ENCODE data around the gene CCDC51. TPM values are rescaled to one million over a fixed set of nuclear protein-coding genes. Genes with fewer than 3 reads are reported as not detected.

Gene CCDC51
- total and polyA plus RNA-seq, 2 of the 13 experiments (the other 11 are each of a cell fraction or from before 2014, with no cell fraction given), result 18.1 to 29.4 TPM

GRCh38 chr3:48435223-48435595 is 4.7 kb downstream of the CCDC51 start:
- Histone ChIP-seq H3K9ac (ENCODE audit: insufficient read depth, low read depth, low read length) (no peak overlapping the region), H3K4me2 (ENCODE audit: low read depth, low read length) (no peak overlapping the region), H3K4me1 (ENCODE audit: insufficient read depth, low read length) (peaks cover 80% of the 10 kb centered on the region), H3K27me3 (ENCODE audit: control insufficient read depth in 1 of 2, insufficient read depth in 2 of 2, low read length in 2 of 2) (no peaks in the 10 kb centered on the region; a peak in 1 of 5 replicates), H4K20me1 (ENCODE audit: insufficient read depth, low read length) (no peaks in the 10 kb centered on the region), H3K9me3 (ENCODE audit: low read length) (no peaks in the 10 kb centered on the region), H2AFZ (ENCODE audit: low read length) (no peak overlapping the region), H3K36me3 (replicated peaks in 1 of 2; ENCODE audit: control insufficient read depth in 1 of 2, insufficient read depth in 2 of 2, low read length in 2 of 2) (peaks cover 1 to 4% of the 10 kb centered on the region in 2 experiments; a peak in 3 of 5 replicates), H3K4me3 (replicated peaks in 1 of 3; ENCODE audit: insufficient read depth in 1 of 3, low read depth in 2 of 3, low read length in 3 of 3) (no peak overlapping the region), H3K27ac (ENCODE audit: extremely low read length, insufficient read depth, low read length) (no peak overlapping the region), H3K79me2 (ENCODE audit: insufficient read depth, low read length) (peaks cover 12% of the 10 kb centered on the region)
- no peak for FAIRE-seq
- 100% methylated on average over 4 of the region's 4 CpGs for WGBS (ENCODE audit: low lambda C conversion rate)
- ChIA-PET POLR2A (interaction anchor here (1.2 to 2.9 kb wide), 9 partner anchors 9 to 161 kb away, joined by 4 to 59 read pairs (median 14); partner anchors contain the start of gene ATRIP), CTCF (ENCODE audit: low intra/inter-chr PET ratio, low total read pairs) (interaction anchor here (1.2 to 5.7 kb wide), 9 partner anchors 9 to 241 kb away, joined by 5 to 117 read pairs (median 16); no protein-coding TSS in a partner anchor)
- no peak for ATAC-seq
- intact Hi-C loops (cut with micrococcal nuclease; ENCODE audit: unreplicated experiment), result no loop called here
- in situ Hi-C loops (cut with HindIII; ENCODE audit: extremely low pct_ligation_motif_present, low pct_unique_long_range_greater_than_20kb), result loop anchor here (5.0 kb wide), 3 partner anchors 33 to 203 kb away; no protein-coding TSS in a partner anchor
- no peak for DNase-seq (ENCODE audit: low spot score)
- TF ChIP-seq TAF1 (CRISPR knock-in tag; IDR thresholded peaks at IDR 0.05) (no peak), ZNF264 (CRISPR knock-in tag; IDR thresholded peaks at IDR 0.05) (no peak), LRRFIP1 (CRISPR knock-in tag; conservative IDR thresholded peaks at IDR 0.05) (no peak), SIN3A (IDR thresholded peaks at IDR 0.05; ENCODE audit: borderline replicate concordance, low read depth, low read length) (0 out of 2 replicates have a peak, but pooled peaks have one; percentile 19), TEAD3 (CRISPR knock-in tag; optimal IDR thresholded peaks at IDR 0.05; ENCODE audit: borderline replicate concordance) (no peak), ZNF12 (CRISPR knock-in tag; IDR thresholded peaks at IDR 0.05) (no peak), KLF9 (CRISPR knock-in tag; IDR thresholded peaks at IDR 0.05; ENCODE audit: low read depth) (no peak)
- BruUV-seq (replicated peaks), result no TSS peak

Measured in HepG2 (cell line).